Activated naive CD4-positive, alpha-beta T cell treated with anti-CD3 and anti-CD28 coated beads for 36 hours (primary cell): ENCODE measurements around the gene PCBP4. TPM values are rescaled to one million over a fixed set of nuclear protein-coding genes. Genes with fewer than 3 reads are reported as not detected.

Source experiments
- CTCF ChIA-PET: fragments of 350-600 bp; sonication (Branson Sonifier 250); formaldehyde crosslinking; loops from one replicate; lab custom pipeline; 2021; ENCODE audit warnings: antibody characterized with exemption; lab: Charles Lee
- DNase-seq: peaks from one replicate; pipeline ENCODE4 v3.0.0-alpha.2; 2020
- H3K27ac Mint-ChIP-seq: one replicate; pipeline ENCODE4 v1.8.0; 2021; ENCODE audit warnings: mild to moderate bottlenecking, mixed read lengths
- H3K27me3 Mint-ChIP-seq: one replicate; pipeline ENCODE4 v1.8.0; 2021; ENCODE audit warnings: low read depth, mixed read lengths
- H3K36me3 Mint-ChIP-seq: one replicate; pipeline ENCODE4 v1.8.0; 2021; ENCODE audit warnings: low read depth, mixed read lengths
- H3K4me1 Mint-ChIP-seq: one replicate; pipeline ENCODE4 v1.8.0; 2021; ENCODE audit warnings: low read depth, mixed read lengths
- H3K4me3 Mint-ChIP-seq: one replicate; pipeline ENCODE4 v1.8.0; 2021; ENCODE audit warnings: mild to moderate bottlenecking, moderate library complexity, mixed read lengths
- H3K9me3 Mint-ChIP-seq: one replicate; pipeline ENCODE4 v1.8.0; 2021; ENCODE audit warnings: mixed read lengths
- intact Hi-C: fragments of 100-400 bp; cut with micrococcal nuclease; formaldehyde crosslinking; loops from one replicate; pipeline ENCODE4 v1.15.1; 2023
- total RNA-seq, 2 experiments: library from RNA; stranded (reverse); gene quantifications; one replicate each; pipeline ENCODE4 v1.2.3, GENCODE V29; 2021

The PCBP4 gene
- total RNA-seq, 2 experiments from 2014 or later, result 8.9 to 9.1 TPM

- no peak overlapping the region for H3K27ac Mint-ChIP-seq
- H3K4me1 Mint-ChIP-seq, result peaks cover under 1% of the 10 kb centered on the region
- CTCF ChIA-PET, result no interaction called here
- intact Hi-C loops, result no loop called here
- H3K4me3 Mint-ChIP-seq, result no peak overlapping the region
- H3K36me3 Mint-ChIP-seq, result no peaks in the 10 kb centered on the region
- DNase-seq, result no peak
- no peaks in the 10 kb centered on the region for H3K9me3 Mint-ChIP-seq
- peaks cover 1% of the 10 kb centered on the region for H3K27me3 Mint-ChIP-seq
Measured at GRCh38 chr3:51948016-51948580, 19.2 kb downstream of the PCBP4 start.

GRCh38 chr3:51947215-51947900, 19.9 kb downstream of the PCBP4 start:
- DNase-seq, result no peak
- Mint-ChIP-seq H3K27ac (no peak overlapping the region), H3K9me3 (no peaks in the 10 kb centered on the region), H3K4me3 (no peak overlapping the region), H3K36me3 (no peaks in the 10 kb centered on the region), H3K27me3 (no peaks in the 10 kb centered on the region), H3K4me1 (peaks cover 4% of the 10 kb centered on the region)
- CTCF ChIA-PET, result no interaction called here
- intact Hi-C loops, result loop anchor here (1.0 kb wide), 1 partner anchor 47 kb away; no protein-coding TSS in a partner anchor

GRCh38 chr3:51946796-51947195, 20.5 kb downstream of the PCBP4 start:
- intact Hi-C loops, result loop anchor here (1.0 kb wide), 1 partner anchor 48 kb away; no protein-coding TSS in a partner anchor
- no peaks in the 10 kb centered on the region for H3K27me3 Mint-ChIP-seq
- no peaks in the 10 kb centered on the region for H3K36me3 Mint-ChIP-seq
- H3K4me3 Mint-ChIP-seq, result no peak overlapping the region
- CTCF ChIA-PET, result no interaction called here
- no peak for DNase-seq
- H3K27ac Mint-ChIP-seq, result no peak overlapping the region
- H3K9me3 Mint-ChIP-seq, result no peaks in the 10 kb centered on the region
- peaks cover 4% of the 10 kb centered on the region for H3K4me1 Mint-ChIP-seq

- no peaks in the 10 kb centered on the region for H3K27me3 Mint-ChIP-seq
- H3K36me3 Mint-ChIP-seq, result peaks cover 1% of the 10 kb centered on the region
- peaks cover 6% of the 10 kb centered on the region for H3K4me1 Mint-ChIP-seq
- H3K27ac Mint-ChIP-seq, result no peak overlapping the region
- no peak for DNase-seq
- intact Hi-C loops, result no loop called here
- CTCF ChIA-PET, result no interaction called here
- no peaks in the 10 kb centered on the region for H3K9me3 Mint-ChIP-seq
- no peak overlapping the region for H3K4me3 Mint-ChIP-seq
Measured at GRCh38 chr3:51945926-51946705, 21.1 kb downstream of the PCBP4 start.

- intact Hi-C loops, result no loop called here
- no peak overlapping the region for H3K4me3 Mint-ChIP-seq
- no peak for DNase-seq
- CTCF ChIA-PET, result interaction anchor here (1.1 to 1.8 kb wide), 2 partner anchors 9 to 25 kb away, joined by 3 to 6 read pairs; partner anchors contain the start of gene GPR62
- peaks cover 15% of the 10 kb centered on the region for H3K4me1 Mint-ChIP-seq
- H3K27ac Mint-ChIP-seq, result no peak overlapping the region
- no peaks in the 10 kb centered on the region for H3K9me3 Mint-ChIP-seq
- peaks cover 5% of the 10 kb centered on the region for H3K36me3 Mint-ChIP-seq
- no peaks in the 10 kb centered on the region for H3K27me3 Mint-ChIP-seq
Measured at GRCh38 chr3:51945031-51945840, 22.0 kb downstream of the PCBP4 start.

GRCh38 chr3:51944451-51945021, 22.7 kb downstream of the PCBP4 start:
- Mint-ChIP-seq H3K4me1 (peaks cover 21% of the 10 kb centered on the region), H3K27me3 (no peaks in the 10 kb centered on the region), H3K9me3 (no peaks in the 10 kb centered on the region), H3K4me3 (no peak overlapping the region), H3K36me3 (peaks cover 5% of the 10 kb centered on the region), H3K27ac (no peak overlapping the region)
- no peak for DNase-seq
- intact Hi-C loops, result loop anchor here (5.0 kb wide), 2 partner anchors 333 to 442 kb away; partner anchors contain the start of genes DCAF1 and WDR82
- CTCF ChIA-PET, result interaction anchor here (1.1 to 1.8 kb wide), 3 partner anchors 10 to 57 kb away, joined by 3 to 6 read pairs (median 5); partner anchors contain the start of gene GPR62

- peaks cover 10% of the 10 kb centered on the region for H3K36me3 Mint-ChIP-seq
- H3K4me1 Mint-ChIP-seq, result peaks cover 28% of the 10 kb centered on the region
- H3K27ac Mint-ChIP-seq, result no peak overlapping the region
- intact Hi-C loops, result loop anchor here (5.0 kb wide), 2 partner anchors 334 to 441 kb away; partner anchors contain the start of genes DCAF1 and WDR82
- no peaks in the 10 kb centered on the region for H3K9me3 Mint-ChIP-seq
- H3K27me3 Mint-ChIP-seq, result no peaks in the 10 kb centered on the region
- CTCF ChIA-PET, result interaction anchor here (0.6 to 3.0 kb wide), 11 partner anchors 11 to 469 kb away, joined by 3 to 27 read pairs (median 5); partner anchors contain the start of genes ABHD14B, ACY1 and GPR62
- peak overlapping the region; percentile 88 for H3K4me3 Mint-ChIP-seq
- DNase-seq, result no peak
Measured at GRCh38 chr3:51943451-51944391, 23.5 kb downstream of the PCBP4 start.

- Mint-ChIP-seq H3K36me3 (peaks cover 17% of the 10 kb centered on the region), H3K27ac (peak overlapping the region; percentile 82), H3K4me1 (peaks cover 33% of the 10 kb centered on the region), H3K9me3 (no peaks in the 10 kb centered on the region), H3K4me3 (peak overlapping the region; percentile 88), H3K27me3 (no peaks in the 10 kb centered on the region)
- intact Hi-C loops, result loop anchor here (1.0 to 5.0 kb wide), 12 partner anchors 13 to 441 kb away; partner anchors contain the start of genes ABHD14B, ACY1, ALAS1 and DCAF1
- peak; percentile 76 for DNase-seq
- CTCF ChIA-PET, result interaction anchor here (0.6 to 3.0 kb wide), 18 partner anchors 9 to 469 kb away, joined by 3 to 27 read pairs (median 4); partner anchors contain the start of genes ABHD14B, ACY1, GPR62 and RPL29
Measured at GRCh38 chr3:51942603-51943450, 24.4 kb downstream of the PCBP4 start.

- no peaks in the 10 kb centered on the region for H3K9me3 Mint-ChIP-seq
- peak within 1 kb of the TSS; percentile 82 for H3K27ac Mint-ChIP-seq
- peaks cover 23% of the 10 kb centered on the region for H3K36me3 Mint-ChIP-seq
- intact Hi-C loops, result loop anchor here (1.0 to 5.0 kb wide), 13 partner anchors 14 to 551 kb away; partner anchors contain the start of genes ABHD14B, ACY1, ALAS1 and DCAF1
- CTCF ChIA-PET, result interaction anchor here (0.6 to 3.0 kb wide), 21 partner anchors 9 to 1547 kb away, joined by 3 to 27 read pairs (median 4); partner anchors contain the start of genes ABHD14B, ACY1, GPR62 and RPL29
- H3K4me1 Mint-ChIP-seq, result peaks cover 33% of the 10 kb centered on the region
- peak within 1 kb of the TSS; percentile 88 for H3K4me3 Mint-ChIP-seq
- H3K27me3 Mint-ChIP-seq, result no peaks in the 10 kb centered on the region
- DNase-seq, result peak; percentile 100
Measured at GRCh38 chr3:51941798-51942602, 25.3 kb downstream of the PCBP4 start, which contains the start of the genes PARP3 and RRP9. TSS of gene PARP3 (plus strand) at chr3:51942363. CDS start at chr3:51943356, 993 bp downstream. TSS of gene RRP9 (minus strand) at chr3:51941904. CDS start at chr3:51941867, 37 bp downstream.
